Skeletal muscle satellite cell (primary cell): ENCODE results near the gene FNDC5. TPM values are rescaled to one million over a fixed set of nuclear protein-coding genes. Genes with fewer than 3 reads are reported as not detected.
A peak's percentile ranks its signal among the peaks of the same experiment; 100 is the strongest.
"Not testable (repeated sequence)": the region's sequence is repeated elsewhere in the genome, so short reads cannot be mapped to it uniquely, and the experiment has no call there.

Source experiments
- H3K27me3 ChIP-seq: 2 replicates; pipeline ENCODE4 v1.7.0; 2013; ENCODE audit warnings: low read length; ENCODE audit not compliant: control insufficient read depth, insufficient read depth
- H3K36me3 ChIP-seq: 2 replicates; pipeline ENCODE4 v1.7.0; 2013; ENCODE audit warnings: mild to moderate bottlenecking, control low read depth, low read length; ENCODE audit not compliant: insufficient read depth
- H3K4me1 ChIP-seq: 2 replicates; pipeline ENCODE4 v1.7.0; 2013; ENCODE audit warnings: low read length; ENCODE audit not compliant: control insufficient read depth, insufficient read depth
- H3K4me2 ChIP-seq: 2 replicates; pipeline ENCODE4 v1.7.0; 2013; ENCODE audit warnings: mild to moderate bottlenecking, low read length
- H3K4me3 ChIP-seq: 2 replicates; pipeline ENCODE4 v1.7.0; 2013; ENCODE audit warnings: low read length
- H3K9ac ChIP-seq: 2 replicates; pipeline ENCODE4 v1.7.0; 2013; ENCODE audit warnings: mild to moderate bottlenecking, low read depth, low read length, moderate library complexity
- H3K9me3 ChIP-seq: replicated peaks from 2 replicates; pipeline ENCODE4 v1.7.0; 2013; ENCODE audit warnings: mild to moderate bottlenecking, control low read depth, low read length
- total RNA-seq: library from RNA; depleted of rRNA; stranded (reverse); fragments of >200 nt; gene quantifications from 2 replicates; pipeline ENCODE4 v1.2.3, GENCODE V29; 2012; rRNA removed

The FNDC5 gene
- total RNA-seq, result 1.0 and 3.1 TPM in 2 replicates

DNA sequence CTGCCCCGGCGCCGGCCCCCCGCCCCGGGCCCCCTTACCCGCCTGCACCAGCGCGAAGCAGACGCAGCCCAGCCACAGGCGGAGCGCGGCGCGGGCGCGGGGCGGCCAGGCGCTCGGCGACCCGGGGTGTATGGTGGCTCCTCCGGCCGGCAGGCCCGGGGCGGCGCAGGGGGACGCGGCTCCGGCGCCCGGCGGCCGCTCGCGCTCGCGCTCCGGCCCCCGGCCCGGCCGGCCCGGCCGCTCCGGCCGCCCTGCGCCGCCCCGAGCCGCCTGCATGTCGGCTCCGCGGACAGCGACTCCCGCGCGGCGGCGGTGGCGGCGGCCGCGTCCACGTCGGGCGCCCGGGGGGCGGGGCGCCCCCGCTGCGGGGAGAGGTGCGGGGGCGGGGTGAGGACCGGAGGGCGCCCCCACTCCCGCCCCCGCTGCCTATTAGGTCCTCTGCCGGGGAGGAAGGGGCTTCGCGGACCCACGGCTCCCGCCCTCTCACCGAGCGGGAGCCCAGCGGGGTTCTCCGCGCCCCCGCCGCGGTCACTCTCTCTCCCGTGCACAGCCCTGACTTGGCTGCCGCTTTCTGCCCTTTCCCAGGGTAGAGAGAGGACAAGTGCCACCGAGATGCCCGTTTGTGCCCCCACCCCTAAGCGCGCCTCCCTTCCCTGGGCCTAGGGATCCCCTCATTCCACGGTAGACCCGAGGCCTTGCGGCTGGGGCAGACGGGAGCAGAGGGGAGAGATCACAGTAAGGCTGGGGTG is at the start of gene FNDC5:
FNDC5 (minus strand) TSS at position 298 of the 749 bp plus-strand sequence.
- peaks cover 12% of the 10 kb centered on the region for H3K27me3 ChIP-seq
- no peaks in the 10 kb centered on the region for H3K9me3 ChIP-seq
- peak within 1 kb of the TSS; percentile 88 for H3K4me2 ChIP-seq
- peak within 1 kb of the TSS; percentile 68 for H3K4me3 ChIP-seq
- peak within 1 kb of the TSS; percentile 53 for H3K9ac ChIP-seq
- peaks cover 15% of the 10 kb centered on the region for H3K4me1 ChIP-seq
- no peaks in the 10 kb centered on the region for H3K36me3 ChIP-seq

DNA sequence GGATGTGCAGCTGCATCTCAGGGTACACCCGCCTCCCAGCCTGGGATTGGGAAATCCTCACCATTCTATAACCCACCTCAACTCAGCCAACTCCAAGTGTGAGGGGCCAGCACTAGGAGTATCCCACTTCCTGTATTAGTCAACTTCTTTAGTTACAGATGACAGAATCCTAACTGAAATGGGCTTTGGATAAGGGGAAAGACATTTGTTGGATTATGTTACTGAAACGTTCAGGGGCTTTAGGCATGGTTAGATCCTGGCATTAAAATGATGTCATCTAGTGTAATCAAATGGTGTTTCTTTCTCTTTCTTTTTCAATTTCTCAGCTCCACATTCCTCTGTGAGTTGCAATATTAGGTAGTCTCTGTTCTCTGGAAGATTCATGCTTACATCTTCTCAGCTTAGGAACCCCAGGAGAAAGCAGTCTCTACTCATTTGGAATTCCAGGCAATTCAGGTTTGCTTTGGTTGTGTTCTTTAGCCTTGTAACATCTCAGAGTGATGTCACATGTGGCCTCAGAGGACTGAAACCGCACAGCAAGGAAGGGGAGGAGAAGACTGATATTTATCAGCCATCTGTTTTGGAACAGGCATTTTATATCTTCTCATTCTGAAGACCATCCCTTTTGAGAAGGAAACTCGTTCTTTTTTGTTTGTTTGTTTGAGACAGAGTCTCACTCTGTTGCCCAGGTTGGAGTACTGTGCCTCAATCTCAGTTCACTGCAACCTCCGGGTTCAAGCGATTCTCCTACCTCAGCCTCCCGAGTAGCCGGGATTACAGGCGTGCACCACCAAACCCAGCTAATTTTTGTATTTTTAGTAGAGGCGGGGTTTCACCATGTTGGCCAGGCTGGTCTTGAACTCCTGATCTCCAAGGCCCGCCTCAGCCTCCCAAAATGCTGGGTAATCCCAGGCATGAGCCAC is 49.4 kb upstream of the FNDC5 start:
- peaks cover 9% of the 10 kb centered on the region for H3K27me3 ChIP-seq
- no peaks in the 10 kb centered on the region for H3K36me3 ChIP-seq
- H3K4me3 ChIP-seq, result no peak overlapping the region
- peak overlapping the region; percentile 51 for H3K4me2 ChIP-seq
- no peaks in the 10 kb centered on the region for H3K9me3 ChIP-seq
- peaks cover 21% of the 10 kb centered on the region for H3K4me1 ChIP-seq
- no peak overlapping the region for H3K9ac ChIP-seq

DNA sequence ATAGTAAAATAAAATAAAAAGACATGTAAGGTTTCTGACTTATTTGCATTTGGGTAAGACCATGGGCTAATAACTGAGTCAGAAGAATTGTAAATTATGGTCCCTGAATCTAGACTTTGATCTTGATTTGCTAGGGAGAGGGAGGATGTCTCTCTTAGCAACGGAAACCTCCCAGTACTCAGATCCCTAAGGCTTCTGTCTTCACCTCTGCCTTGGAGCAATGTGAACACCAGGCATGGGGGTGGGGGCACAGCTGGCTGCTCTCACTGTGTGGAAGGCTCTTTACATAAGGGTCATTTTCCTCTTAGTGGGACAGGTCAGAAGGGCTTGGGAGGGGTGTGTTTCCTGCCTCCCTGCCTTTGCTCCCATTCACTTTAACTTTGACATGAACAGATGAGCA is 47.5 kb upstream of the FNDC5 start:
- Histone ChIP-seq H3K4me2 (no peak overlapping the region), H3K27me3 (no peaks in the 10 kb centered on the region), H3K9me3 (no peaks in the 10 kb centered on the region), H3K4me3 (no peak overlapping the region), H3K9ac (no peak overlapping the region), H3K4me1 (peaks cover 21% of the 10 kb centered on the region), H3K36me3 (no peaks in the 10 kb centered on the region)

DNA sequence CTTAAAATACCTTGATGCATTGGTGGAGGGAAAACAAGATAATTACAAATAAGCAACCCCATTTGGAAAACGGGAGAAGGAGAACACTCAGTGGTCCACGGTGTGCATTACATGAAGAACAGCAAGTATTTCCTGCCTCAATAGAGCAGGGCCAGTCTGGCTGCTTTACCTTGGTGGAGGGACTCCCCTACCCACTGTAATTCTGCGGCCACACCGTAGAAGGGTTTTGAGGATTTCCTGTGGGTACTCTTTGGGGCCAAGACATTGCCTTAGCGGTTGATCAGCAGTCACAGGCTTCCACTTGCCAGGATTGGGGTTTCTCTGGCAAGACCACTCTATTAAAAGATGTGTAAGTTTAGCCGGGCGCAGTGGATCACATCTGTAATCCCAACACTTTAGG is 46.8 kb upstream of the FNDC5 start:
- H3K36me3 ChIP-seq, result no peaks in the 10 kb centered on the region
- H3K4me2 ChIP-seq, result no peak overlapping the region
- no peak overlapping the region for H3K4me3 ChIP-seq
- peaks cover 21% of the 10 kb centered on the region for H3K4me1 ChIP-seq
- H3K27me3 ChIP-seq, result no peaks in the 10 kb centered on the region
- no peaks in the 10 kb centered on the region for H3K9me3 ChIP-seq
- no peak overlapping the region for H3K9ac ChIP-seq

DNA sequence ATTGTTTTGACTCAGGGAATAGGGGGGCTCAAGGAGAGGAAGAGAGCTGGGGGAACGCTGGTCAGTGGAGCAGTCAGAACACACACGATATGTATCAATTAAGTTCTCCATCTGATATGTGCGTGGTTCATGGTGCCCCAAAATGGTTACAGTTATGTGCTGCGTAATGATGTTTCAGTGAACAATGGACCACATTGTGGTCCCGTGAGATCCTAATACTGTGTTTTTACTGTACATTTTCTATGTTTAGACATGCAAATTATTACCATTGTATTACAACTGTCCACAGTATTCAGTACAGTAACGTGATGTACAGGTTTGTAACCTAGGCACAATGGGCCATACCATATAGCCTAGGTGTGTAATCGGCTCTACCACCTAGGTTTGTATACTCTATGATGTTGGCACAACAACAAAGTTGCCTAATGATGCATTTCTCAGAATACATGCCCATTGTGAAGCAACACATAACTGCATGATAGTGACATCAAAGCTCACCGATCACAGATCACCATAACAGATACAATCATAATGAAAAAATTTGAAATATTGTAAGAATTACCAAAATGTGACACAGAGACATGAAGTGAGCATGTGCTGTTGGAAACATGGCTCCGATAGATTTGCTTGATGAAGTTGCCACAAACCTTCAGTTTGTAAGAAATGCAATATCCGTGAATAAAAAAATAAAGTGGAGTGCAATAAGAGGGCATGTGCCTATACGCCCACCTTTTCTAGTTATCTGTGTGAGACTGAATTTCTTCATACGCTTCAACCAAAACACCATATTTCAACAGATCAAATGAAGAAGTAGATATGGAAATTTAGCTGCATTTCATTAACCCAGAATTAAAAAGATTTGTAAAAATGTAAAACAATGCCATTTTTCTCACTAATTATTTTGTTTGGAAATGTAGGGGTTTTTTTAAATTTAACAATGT is 45.3 kb upstream of the FNDC5 start:
- H3K4me2 ChIP-seq, result no peak overlapping the region
- peaks cover 18% of the 10 kb centered on the region for H3K4me1 ChIP-seq
- H3K9ac ChIP-seq, result no peak overlapping the region
- H3K36me3 ChIP-seq, result no peaks in the 10 kb centered on the region
- H3K9me3 ChIP-seq, result no peaks in the 10 kb centered on the region
- H3K27me3 ChIP-seq, result peaks cover under 1% of the 10 kb centered on the region
- H3K4me3 ChIP-seq, result no peak overlapping the region

DNA sequence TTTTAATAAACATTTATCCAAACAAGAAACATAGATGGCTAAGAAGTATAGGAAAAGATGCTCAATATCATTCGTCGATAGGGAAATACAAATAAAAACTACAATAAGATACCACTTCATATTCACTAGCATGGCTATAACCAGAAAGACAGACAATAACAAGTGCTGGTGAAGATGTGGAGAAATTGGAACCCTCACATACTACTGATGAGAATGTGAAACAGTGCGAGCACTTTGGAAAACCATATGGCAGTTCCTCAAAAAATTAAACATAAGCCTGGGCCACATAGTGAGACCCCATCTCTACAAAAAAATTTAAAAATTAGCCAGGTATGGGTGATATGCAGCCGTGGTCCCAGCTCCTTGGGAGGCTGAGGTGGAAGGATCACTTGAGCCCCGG is 39.6 kb upstream of the FNDC5 start:
- Histone ChIP-seq H3K4me1 (no peaks in the 10 kb centered on the region), H3K27me3 (peaks cover 10% of the 10 kb centered on the region), H3K9ac (no peak overlapping the region), H3K9me3 (no peaks in the 10 kb centered on the region), H3K36me3 (no peaks in the 10 kb centered on the region), H3K4me2 (no peak overlapping the region), H3K4me3 (no peak overlapping the region)

DNA sequence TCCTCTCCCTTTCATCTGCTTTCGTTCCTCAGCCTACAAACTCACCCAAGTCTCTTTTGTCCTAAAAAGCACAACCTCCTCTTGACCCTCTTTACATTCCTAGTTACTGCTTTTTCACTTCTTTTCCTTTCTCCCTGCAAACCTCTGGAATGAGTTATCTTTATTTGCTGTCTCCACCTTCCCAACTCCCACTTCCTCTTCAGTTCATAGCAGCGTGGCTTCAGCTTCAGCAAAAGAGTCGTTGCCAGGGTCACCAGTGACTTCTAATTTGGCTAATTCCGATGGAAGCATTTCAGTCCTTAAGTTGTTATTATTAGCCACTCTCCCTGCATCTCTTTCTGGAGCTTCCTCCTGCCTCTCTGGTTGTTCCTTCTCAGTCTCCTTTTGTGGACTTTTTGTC is 36.7 kb upstream of the FNDC5 start:
- no peaks in the 10 kb centered on the region for H3K36me3 ChIP-seq
- H3K4me3 ChIP-seq, result no peak overlapping the region

DNA sequence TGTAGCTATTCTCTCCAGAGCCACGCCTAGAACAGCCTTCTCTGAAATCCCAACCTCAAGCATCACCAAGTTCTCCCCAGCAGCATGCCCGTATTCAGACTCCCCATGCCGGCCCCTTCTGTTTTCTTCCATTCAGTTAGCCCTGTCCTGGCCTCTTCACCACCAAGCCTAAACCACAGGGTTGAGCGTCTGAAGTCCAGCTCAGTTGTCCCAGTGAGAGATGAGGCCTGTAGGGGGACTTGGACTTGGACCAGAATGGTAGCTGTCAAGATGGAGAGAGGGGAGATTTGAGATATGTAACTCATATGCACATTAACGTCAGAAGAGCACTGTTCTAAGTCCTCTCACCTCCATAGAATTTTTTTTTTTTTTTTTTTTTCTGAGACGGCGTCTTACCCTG is 35.9 kb upstream of the FNDC5 start:
- no peaks in the 10 kb centered on the region for H3K9me3 ChIP-seq
- no peak overlapping the region for H3K4me3 ChIP-seq
- peaks cover 23% of the 10 kb centered on the region for H3K27me3 ChIP-seq
- H3K4me1 ChIP-seq, result no peaks in the 10 kb centered on the region
- no peaks in the 10 kb centered on the region for H3K36me3 ChIP-seq
- H3K9ac ChIP-seq, result no peak overlapping the region
- no peak overlapping the region for H3K4me2 ChIP-seq

More for the DNA sequence above, 36.7 kb upstream of the FNDC5 start:
- no peaks in the 10 kb centered on the region for H3K4me1 ChIP-seq
- peaks cover 19% of the 10 kb centered on the region for H3K27me3 ChIP-seq
- H3K9ac ChIP-seq, result no peak overlapping the region
- H3K9me3 ChIP-seq, result no peaks in the 10 kb centered on the region
- H3K4me2 ChIP-seq, result no peak overlapping the region

DNA sequence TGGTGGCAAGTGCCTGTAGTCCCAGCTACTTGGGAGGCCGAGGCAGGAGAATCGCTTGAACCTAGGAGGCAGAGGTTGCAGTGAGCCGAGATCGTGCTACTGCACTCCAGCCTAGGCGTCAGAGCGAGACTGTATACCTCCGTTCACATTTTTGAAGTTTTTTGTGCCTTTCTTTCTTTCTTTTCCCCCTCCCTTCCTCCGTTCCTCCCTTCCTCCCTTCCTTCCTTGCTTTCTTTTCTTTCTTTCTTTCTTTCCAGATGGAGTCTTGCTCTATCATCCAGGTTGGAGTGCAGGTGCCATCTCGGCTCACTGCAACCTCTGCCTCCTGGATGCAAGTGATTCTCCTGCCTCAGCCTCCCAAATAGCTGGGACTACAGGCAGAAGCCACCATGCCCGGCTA is 34.9 kb upstream of the FNDC5 start:
- H3K4me3 ChIP-seq, H3K4me1 ChIP-seq, H3K4me2 ChIP-seq, H3K9me3 ChIP-seq, H3K36me3 ChIP-seq, H3K9ac ChIP-seq: not testable (repeated sequence)
- peaks cover 18% of the 10 kb centered on the region for H3K27me3 ChIP-seq

DNA sequence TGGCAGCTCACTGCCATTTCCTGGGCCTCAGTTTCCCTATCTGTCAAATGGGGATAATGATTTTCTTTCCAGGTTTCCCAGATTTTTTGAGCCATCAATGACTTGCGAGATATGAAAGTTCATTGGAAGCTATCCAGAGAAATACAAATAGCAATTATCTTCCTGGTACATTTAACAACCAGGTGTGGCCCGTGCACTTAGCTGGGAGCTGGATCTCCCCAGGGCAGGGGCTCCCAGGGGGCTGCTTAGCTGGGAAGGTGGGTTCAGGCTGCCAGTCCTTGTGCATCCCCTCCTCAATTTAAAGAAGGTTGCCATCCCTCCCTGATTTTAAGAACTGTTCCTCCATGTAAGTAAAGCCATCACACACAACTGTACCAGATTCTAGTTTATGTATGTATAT is 34.1 kb upstream of the FNDC5 start:
- no peaks in the 10 kb centered on the region for H3K36me3 ChIP-seq
- H3K27me3 ChIP-seq, result peaks cover 18% of the 10 kb centered on the region
- H3K4me2 ChIP-seq, result no peak overlapping the region
- no peaks in the 10 kb centered on the region for H3K9me3 ChIP-seq
- H3K4me1 ChIP-seq, result peaks cover 6% of the 10 kb centered on the region
- H3K4me3 ChIP-seq, result no peak overlapping the region
- H3K9ac ChIP-seq, result no peak overlapping the region
